HFF-Myc (cell line): ENCODE measurements around the gene PTPRT.

Experiments
- DNase-seq: peaks from one replicate; pipeline ENCODE4 v3.0.0-alpha.2; 2011; ENCODE audit warnings: low read depth; ENCODE audit errors: extremely low read depth
- H3K4me3 ChIP-seq: replicated peaks from 2 replicates; pipeline ENCODE4 v1.5.1; 2011; ENCODE audit warnings: low read depth, mild to moderate bottlenecking, control low read depth, low read length
- TF ChIP-seq, protein P1 (sequence below): IDR thresholded peaks from 2 replicates; pipeline ENCODE4 v1.5.1; 2012; ENCODE audit warnings: mild to moderate bottlenecking, low read depth, low read length, control low read depth; ENCODE audit errors: missing control alignments

The PTPRT gene

DNA sequence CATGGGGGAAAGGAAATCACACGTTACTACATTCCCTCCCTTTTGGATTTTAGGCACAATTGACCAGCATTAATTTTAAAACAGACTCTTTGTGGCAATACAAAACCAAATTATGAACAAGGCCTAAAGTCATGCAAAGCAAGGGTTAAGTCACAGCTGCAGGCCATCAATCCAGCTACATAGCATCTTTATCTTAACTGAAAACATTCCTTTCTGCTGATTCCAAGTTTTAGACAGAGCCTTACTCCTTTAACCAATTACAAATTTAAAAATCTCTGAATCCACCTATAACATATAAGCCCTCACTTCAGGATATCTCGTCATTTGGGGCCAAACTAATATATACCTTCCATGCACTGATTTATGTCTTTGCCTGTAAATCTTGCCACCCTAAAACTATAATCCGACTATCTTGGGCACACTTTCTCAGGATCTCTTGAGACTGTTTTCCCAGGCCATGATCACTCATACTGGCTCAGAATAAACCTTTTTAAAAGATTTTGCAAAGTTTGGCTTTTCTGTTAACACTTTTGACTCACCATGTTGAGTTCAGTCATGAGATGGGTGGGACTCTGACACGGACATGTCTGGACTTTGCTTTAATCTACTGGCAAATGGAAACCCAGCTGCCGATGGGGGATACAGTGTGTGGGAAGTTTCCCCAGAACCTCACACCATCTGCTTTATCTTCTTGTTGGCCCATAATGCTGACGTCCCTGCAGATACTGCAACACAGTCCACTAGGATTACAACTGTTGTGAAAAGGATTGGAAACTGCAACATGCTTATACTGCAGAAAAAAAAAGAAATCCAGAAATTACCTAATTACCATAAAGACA lies 757.0 kb downstream of the PTPRT start:
- TF ChIP-seq, protein P1, sequence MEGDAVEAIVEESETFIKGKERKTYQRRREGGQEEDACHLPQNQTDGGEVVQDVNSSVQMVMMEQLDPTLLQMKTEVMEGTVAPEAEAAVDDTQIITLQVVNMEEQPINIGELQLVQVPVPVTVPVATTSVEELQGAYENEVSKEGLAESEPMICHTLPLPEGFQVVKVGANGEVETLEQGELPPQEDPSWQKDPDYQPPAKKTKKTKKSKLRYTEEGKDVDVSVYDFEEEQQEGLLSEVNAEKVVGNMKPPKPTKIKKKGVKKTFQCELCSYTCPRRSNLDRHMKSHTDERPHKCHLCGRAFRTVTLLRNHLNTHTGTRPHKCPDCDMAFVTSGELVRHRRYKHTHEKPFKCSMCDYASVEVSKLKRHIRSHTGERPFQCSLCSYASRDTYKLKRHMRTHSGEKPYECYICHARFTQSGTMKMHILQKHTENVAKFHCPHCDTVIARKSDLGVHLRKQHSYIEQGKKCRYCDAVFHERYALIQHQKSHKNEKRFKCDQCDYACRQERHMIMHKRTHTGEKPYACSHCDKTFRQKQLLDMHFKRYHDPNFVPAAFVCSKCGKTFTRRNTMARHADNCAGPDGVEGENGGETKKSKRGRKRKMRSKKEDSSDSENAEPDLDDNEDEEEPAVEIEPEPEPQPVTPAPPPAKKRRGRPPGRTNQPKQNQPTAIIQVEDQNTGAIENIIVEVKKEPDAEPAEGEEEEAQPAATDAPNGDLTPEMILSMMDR, result no peak
- H3K4me3 ChIP-seq, result no peak overlapping the region
- DNase-seq, result no peak

DNA sequence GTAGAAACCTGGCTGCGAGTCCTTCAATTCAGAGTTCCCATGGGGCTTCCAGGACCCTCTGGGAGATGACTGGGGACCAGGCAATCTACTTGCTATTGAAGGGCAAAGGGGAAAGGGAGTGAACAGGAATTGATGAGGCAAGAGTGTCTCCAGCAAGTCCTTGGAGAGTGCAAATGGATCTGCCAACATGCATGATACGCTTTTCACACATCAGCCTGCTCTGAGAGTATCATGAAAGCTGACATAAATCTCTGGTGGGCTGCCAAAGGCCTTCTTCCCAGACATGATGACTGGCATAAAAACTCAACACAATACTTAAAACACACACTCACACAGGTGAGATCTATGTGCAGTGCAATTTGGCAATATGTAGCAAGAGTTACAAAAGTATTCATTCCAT lies 759.1 kb downstream of the PTPRT start:
- DNase-seq, result no peak
- TF ChIP-seq, protein P1, result no peak
- no peak overlapping the region for H3K4me3 ChIP-seq

DNA sequence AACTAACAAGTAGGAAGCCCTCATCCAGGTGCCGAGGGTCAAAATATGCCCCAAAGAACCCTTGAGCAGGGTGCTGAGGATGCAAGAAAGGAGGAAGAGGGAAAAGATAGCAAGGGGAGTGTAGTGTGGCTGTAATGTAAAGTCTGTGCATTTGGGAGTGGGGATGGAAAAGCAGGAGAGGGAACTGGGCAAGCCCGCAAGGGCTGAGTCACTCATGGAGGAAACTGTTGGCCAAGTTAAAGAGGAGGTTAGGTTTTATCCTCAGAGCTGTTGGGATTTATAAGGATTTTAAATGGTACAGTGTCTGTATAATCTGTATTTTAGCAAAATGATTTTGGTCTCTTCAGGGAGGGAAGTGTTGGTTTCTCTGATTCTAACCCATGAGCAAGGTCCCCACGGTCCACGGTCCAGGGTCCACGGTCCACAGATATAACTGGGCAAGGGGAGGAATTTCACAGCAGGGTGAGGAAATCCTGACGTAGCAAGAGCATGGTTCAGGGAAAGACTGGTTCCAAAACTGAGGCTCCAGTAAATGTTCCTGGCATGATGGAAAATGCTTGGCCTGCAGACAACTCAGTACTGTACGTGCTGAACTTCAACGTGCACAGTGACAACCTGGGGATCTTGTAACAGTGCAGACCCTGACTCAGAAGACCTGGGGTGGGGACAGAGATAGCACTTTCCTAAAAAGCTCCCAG lies 759.8 kb downstream of the PTPRT start:
- no peak overlapping the region for H3K4me3 ChIP-seq
- no peak for DNase-seq
- TF ChIP-seq, protein P1, result no peak

DNA sequence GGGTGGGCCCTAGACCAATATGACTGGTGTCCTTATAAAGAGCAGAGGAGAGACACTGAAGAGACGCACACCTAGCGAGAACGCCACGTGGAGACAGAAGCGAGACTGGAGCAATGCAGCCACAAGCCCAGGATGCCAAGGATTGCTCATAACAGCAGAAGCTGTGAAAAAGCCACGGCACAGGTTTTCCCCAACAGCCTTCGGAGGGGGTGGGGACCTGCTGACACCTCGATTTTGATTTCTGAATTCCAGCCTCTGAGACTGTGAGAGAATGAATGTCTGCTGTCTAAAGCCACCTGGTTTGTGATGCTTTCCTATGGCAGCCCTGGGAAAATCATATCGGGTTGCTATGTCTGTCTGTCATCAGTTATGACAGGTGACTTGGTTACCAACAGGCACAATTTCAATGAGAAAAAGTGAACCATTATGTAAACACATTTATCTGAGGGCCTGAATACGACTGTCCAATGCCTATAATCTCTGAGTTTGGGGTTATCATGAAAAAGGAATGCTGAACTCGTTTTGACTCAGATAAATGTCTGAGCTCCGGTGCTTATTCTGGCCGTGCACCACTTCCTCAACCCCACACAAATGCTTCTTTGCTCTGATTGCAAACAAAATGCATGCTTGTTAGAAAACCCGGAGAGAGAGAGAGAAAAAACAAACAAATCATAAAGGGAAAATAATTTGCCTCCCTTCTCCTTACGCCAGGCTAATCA lies 769.7 kb downstream of the PTPRT start:
- H3K4me3 ChIP-seq, result no peak overlapping the region
- TF ChIP-seq, protein P1, result no peak
- DNase-seq, result no peak

DNA sequence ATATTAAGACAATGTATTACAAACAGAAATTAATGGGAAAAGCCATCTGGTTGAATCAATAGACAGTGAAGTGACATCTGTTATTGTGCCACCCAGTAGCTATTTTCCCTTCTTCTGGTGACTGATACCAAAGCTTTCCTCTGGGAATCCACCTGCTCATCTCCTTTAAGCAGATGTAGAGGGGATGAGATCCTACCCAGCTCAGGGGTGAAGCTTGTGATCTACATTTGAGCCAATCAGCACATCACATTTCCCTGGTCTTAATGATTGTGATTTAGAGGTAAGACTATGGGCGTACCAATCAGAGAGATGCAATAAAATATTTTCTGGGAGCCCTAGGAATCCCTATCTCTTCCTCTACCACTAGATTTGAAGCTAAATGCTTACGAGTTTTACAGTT lies 782.9 kb downstream of the PTPRT start:
- DNase-seq, result no peak
- H3K4me3 ChIP-seq, result no peak overlapping the region
- TF ChIP-seq, protein P1, result no peak

DNA sequence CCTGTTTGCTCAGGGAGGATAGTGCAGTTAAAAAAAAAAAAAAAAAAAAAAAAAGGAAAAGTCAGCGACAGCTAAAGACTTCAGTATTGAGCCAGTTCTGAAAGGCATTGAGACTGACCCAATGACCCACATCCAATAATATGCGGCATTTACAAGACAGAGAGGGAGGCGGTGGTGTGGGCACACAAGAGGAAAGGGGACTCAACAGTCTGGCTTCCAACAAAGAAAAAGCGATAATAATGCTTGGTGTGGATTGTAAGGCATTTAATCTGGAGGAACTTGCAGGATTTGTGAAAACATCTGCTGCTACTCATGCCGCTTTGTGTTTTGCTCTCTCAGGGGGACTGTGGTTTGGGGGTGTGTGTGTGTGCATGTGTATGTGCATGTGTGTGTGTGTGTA lies 787.3 kb downstream of the PTPRT start:
- DNase-seq, result no peak
- H3K4me3 ChIP-seq, result no peak overlapping the region
- TF ChIP-seq, protein P1, result no peak
